Liver (tissue), 9 donors: ENCODE measurements around the gene SRXN1. TPM values are rescaled to one million over a fixed set of nuclear protein-coding genes. Genes with fewer than 3 reads are reported as not detected.

Source experiments
- DNase-seq: peaks from one replicate; pipeline ENCODE4 v3.0.0-alpha.2; 2017; ENCODE audit warnings: low spot score
- H3K27ac ChIP-seq, 2 donors: one replicate each; pipeline ENCODE4 v1.7.0; 2013; ENCODE audit warnings: inconsistent platforms in 2 of 2, low read length in 2 of 2, control low read depth in 1 of 2, low read depth in 1 of 2, mild to moderate bottlenecking in 1 of 2
- H3K27me3 ChIP-seq, 4 donors: one replicate each; pipeline versions ENCODE4 v1.6.1 to v1.7.0; 2013; ENCODE audit warnings: low read length in 3 of 4, inconsistent platforms in 1 of 4, mild to moderate bottlenecking in 1 of 4, moderate library complexity in 1 of 4; ENCODE audit not compliant: control insufficient read depth in 4 of 4, insufficient read depth in 4 of 4
- H3K36me3 ChIP-seq, 4 donors: one replicate each; pipeline versions ENCODE4 v1.6.1 to v1.7.0; 2013; ENCODE audit warnings: low read length in 3 of 4, mild to moderate bottlenecking in 3 of 4, low read depth in 1 of 4, moderate library complexity in 1 of 4; ENCODE audit not compliant: control insufficient read depth in 4 of 4, insufficient read depth in 3 of 4
- H3K4me1 ChIP-seq, 4 donors: one replicate each; pipeline versions ENCODE4 v1.6.1 to v1.7.0; 2013; ENCODE audit warnings: low read length in 3 of 4, mild to moderate bottlenecking in 3 of 4, moderate library complexity in 1 of 4; ENCODE audit not compliant: control insufficient read depth in 4 of 4, insufficient read depth in 4 of 4
- H3K4me3 ChIP-seq, 3 donors: one replicate each; pipeline versions ENCODE4 v1.6.1 to v1.7.0; 2013; ENCODE audit warnings: low read length in 3 of 3, control low read depth in 1 of 3, low read depth in 1 of 3, mild to moderate bottlenecking in 1 of 3
- H3K9ac ChIP-seq, 2 donors: one replicate each; pipeline ENCODE4 v1.7.0; 2013; ENCODE audit warnings: low read length in 2 of 2, mild to moderate bottlenecking in 2 of 2, moderate library complexity in 2 of 2, control low read depth in 1 of 2, low read depth in 1 of 2
- H3K9me3 ChIP-seq, 4 donors: one replicate each; pipeline versions ENCODE4 v1.6.1 to v1.7.0; 2013; ENCODE audit warnings: low read length in 3 of 4; ENCODE audit not compliant: control insufficient read depth in 4 of 4
- EGR1 ChIP-seq, 2 donors: IDR thresholded peaks; 2 replicates each; pipeline ENCODE4 v1.6.1; 2016 to 2018; ENCODE audit warnings: antibody characterized with exemption in 2 of 2, low read depth in 2 of 2
- FOXA1 ChIP-seq: IDR thresholded peaks from 2 replicates; pipeline ENCODE4 v1.6.1; 2016; ENCODE audit warnings: antibody characterized with exemption
- FOXA2 ChIP-seq: IDR thresholded peaks from 2 replicates; pipeline ENCODE4 v1.6.1; 2016; ENCODE audit warnings: antibody characterized with exemption
- GABPA ChIP-seq, 2 donors: IDR thresholded peaks in 1 of 2; conservative IDR thresholded peaks in 1 of 2; 2 replicates each; pipeline ENCODE4 v1.6.1; 2016; ENCODE audit warnings: antibody characterized with exemption in 2 of 2, mild to moderate bottlenecking in 1 of 2, moderate library complexity in 1 of 2
- HNF4A ChIP-seq, 2 donors: conservative IDR thresholded peaks; 2 replicates each; pipeline ENCODE4 v1.6.1; 2016; ENCODE audit warnings: antibody characterized with exemption in 2 of 2, mild to moderate bottlenecking in 2 of 2
- JUND ChIP-seq, 2 donors: IDR thresholded peaks; 2 replicates each; pipeline ENCODE4 v1.6.1; 2016; ENCODE audit warnings: antibody characterized with exemption in 2 of 2
- NR2F2 ChIP-seq: IDR thresholded peaks from 2 replicates; pipeline ENCODE4 v1.6.1; 2016; ENCODE audit warnings: antibody characterized with exemption
- RAD21 ChIP-seq, 2 donors: IDR thresholded peaks; 2 replicates each; pipeline ENCODE4 v1.6.1; 2016; ENCODE audit warnings: antibody characterized with exemption in 2 of 2, mild to moderate bottlenecking in 2 of 2
- REST ChIP-seq: IDR thresholded peaks from 2 replicates; pipeline ENCODE4 v1.6.1; 2016; ENCODE audit warnings: antibody characterized with exemption, mild to moderate bottlenecking
- SP1 ChIP-seq: IDR thresholded peaks from 2 replicates; pipeline ENCODE4 v1.6.1; 2018; ENCODE audit warnings: antibody characterized with exemption, mild to moderate bottlenecking
- YY1 ChIP-seq: IDR thresholded peaks from 2 replicates; pipeline ENCODE4 v1.6.1; 2016; ENCODE audit warnings: antibody characterized with exemption, mild to moderate bottlenecking
- WGBS: extraction: QIAGEN DNeasy Blood & Tissue Kit; methylation state at CpG from one replicate; pipeline ENCODE4 v1.1.7; 2013; 5-methylcytosine and 5-hydroxymethylcytosine counted together
- polyA plus RNA-seq, 2 donors: library from polyadenylated mRNA; stranded (reverse) in 1 of 2; unstranded in 1 of 2; fragments of 200-250 nt in 1 of 2; fragments of >200 nt in 1 of 2; fragmentation: Nextera tagmentation in 1 of 2; extraction: Ambion mirVana in 1 of 2; gene quantifications; one replicate each; pipeline versions ENCODE4 v1.2.1 to v1.2.3, GENCODE V29; 2013 to 2015
- total RNA-seq, 2 donors: library from RNA; depleted of rRNA; stranded (reverse); fragments of >200 nt; gene quantifications; one replicate each; pipeline ENCODE4 v1.2.3, GENCODE V29; 2014
- TF ChIP-seq, protein P1 (sequence below): IDR thresholded peaks from 2 replicates; pipeline ENCODE4 v1.6.1; 2016; ENCODE audit warnings: antibody characterized with exemption
- TF ChIP-seq, protein P2 (sequence below): IDR thresholded peaks from 2 replicates; pipeline ENCODE4 v1.6.1; 2016; ENCODE audit warnings: antibody characterized with exemption
- donor health status: healthy.
- donor health status: healthy.
- donor health status: healthy.
- donor health status: healthy.
- donor health status: healthy.

The SRXN1 gene
- total and polyA plus RNA-seq, 4 donors, result 14.3 to 60.2 (median 24.8) TPM

DNA sequence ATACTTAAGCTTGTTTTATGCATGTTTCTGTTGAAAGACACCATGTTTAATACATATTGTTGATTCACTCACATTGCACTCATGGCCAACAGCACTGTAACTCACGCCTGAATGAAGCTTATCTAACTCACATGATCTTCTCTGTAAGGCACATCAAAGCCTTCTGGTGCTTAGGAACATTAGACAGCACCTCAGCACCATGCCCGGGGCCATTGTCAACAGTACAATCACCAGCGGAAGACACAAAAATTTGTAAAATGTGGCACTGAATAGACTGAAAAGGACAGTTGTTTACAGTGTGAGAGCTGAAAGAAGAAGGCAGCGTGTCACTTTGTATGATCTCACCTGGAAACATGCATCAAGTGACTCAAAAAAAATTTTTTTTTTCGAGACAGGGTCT, 34.0 kb downstream of the SRXN1 start:
- no peak overlapping the region for H3K4me3 ChIP-seq
- 67% methylated on average over 5 of the region's 5 CpGs for WGBS
- H3K27me3 ChIP-seq, result no peaks in the 10 kb centered on the region
- H3K36me3 ChIP-seq, result no peaks in the 10 kb centered on the region
- no peak overlapping the region for H3K9ac ChIP-seq
- DNase-seq, result no peak
- H3K9me3 ChIP-seq, result peaks cover 6 to 15% (median 7%) of the 10 kb centered on the region in 4 donors
- H3K27ac ChIP-seq, result no peak overlapping the region
- TF ChIP-seq REST (no peak), RAD21 (IDR thresholded peaks at IDR 0.05) (no peak), GABPA (IDR thresholded peaks at IDR 0.05 in 1 of 2, conservative IDR thresholded peaks at IDR 0.05 in 1 of 2) (no peak), HNF4A (conservative IDR thresholded peaks at IDR 0.05) (no peak), SP1 (no peak), YY1 (no peak)
- TF ChIP-seq, protein P1, sequence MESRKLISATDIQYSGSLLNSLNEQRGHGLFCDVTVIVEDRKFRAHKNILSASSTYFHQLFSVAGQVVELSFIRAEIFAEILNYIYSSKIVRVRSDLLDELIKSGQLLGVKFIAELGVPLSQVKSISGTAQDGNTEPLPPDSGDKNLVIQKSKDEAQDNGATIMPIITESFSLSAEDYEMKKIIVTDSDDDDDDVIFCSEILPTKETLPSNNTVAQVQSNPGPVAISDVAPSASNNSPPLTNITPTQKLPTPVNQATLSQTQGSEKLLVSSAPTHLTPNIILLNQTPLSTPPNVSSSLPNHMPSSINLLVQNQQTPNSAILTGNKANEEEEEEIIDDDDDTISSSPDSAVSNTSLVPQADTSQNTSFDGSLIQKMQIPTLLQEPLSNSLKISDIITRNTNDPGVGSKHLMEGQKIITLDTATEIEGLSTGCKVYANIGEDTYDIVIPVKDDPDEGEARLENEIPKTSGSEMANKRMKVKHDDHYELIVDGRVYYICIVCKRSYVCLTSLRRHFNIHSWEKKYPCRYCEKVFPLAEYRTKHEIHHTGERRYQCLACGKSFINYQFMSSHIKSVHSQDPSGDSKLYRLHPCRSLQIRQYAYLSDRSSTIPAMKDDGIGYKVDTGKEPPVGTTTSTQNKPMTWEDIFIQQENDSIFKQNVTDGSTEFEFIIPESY, result no peak
- no peaks in the 10 kb centered on the region for H3K4me1 ChIP-seq

DNA sequence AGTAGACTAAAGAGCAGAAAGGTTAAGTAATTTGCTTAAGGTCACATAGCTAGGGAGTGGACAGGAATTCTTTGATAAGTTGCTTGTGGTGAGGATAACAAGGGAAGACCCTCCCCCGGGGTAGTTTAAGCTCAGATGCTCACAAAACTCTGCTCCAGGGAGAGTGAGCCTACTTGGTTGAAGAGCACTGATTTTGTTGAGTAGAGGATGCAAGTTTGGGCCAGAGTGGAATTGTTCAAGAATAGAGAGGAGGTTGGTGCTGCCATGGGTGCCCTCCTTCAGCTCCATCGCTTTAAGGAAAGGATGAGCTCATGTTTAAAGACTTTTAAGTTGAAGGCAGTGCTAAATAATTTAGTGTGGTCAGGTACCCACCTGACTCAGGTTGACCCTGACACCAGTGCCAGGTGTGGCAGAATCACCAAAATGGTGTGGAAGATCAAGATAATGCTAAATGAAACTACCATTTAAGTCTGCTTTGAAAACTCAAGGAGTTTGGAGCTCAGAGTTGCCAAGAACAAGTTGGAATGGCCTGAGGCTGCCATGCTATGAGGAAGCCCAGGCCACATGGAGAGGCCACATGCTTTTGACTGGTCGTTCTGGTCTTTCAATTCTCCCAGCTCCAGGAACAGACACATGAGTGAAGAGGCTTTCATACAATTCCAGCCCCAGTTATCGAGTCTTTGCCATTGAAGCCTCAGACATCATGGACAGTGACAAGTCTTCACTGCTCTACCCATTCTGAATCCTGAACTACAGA, 34.9 kb downstream of the SRXN1 start:
- Histone ChIP-seq H3K9ac (no peak overlapping the region), H3K27ac (no peak overlapping the region), H3K4me1 (no peaks in the 10 kb centered on the region), H3K36me3 (no peaks in the 10 kb centered on the region), H3K27me3 (peaks cover 0 to 2% (median 0%) of the 10 kb centered on the region in 4 donors), H3K4me3 (no peak overlapping the region), H3K9me3 (peaks cover 6 to 15% (median 7%) of the 10 kb centered on the region in 4 donors)
- DNase-seq, result no peak
- WGBS, result 69% methylated on average over 4 of the region's 4 CpGs
- TF ChIP-seq FOXA2, result no peak
- TF ChIP-seq NR2F2, result no peak
- TF ChIP-seq EGR1 (IDR thresholded peaks at IDR 0.05; ENCODE audit: low read depth in 2 of 2), result no peak
- no peak for TF ChIP-seq SP1
- no peak for TF ChIP-seq JUND (IDR thresholded peaks at IDR 0.05)
- TF ChIP-seq, protein P2, sequence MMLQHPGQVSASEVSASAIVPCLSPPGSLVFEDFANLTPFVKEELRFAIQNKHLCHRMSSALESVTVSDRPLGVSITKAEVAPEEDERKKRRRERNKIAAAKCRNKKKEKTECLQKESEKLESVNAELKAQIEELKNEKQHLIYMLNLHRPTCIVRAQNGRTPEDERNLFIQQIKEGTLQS, result no peak
- no peak for TF ChIP-seq FOXA1
